Left ventricle myocardium inferior (tissue), 1 donor: ENCODE data around the gene FAM193A. TPM values are rescaled to one million over a fixed set of nuclear protein-coding genes. Genes with fewer than 3 reads are reported as not detected.

Source experiments
- DNase-seq: peaks from one replicate; pipeline ENCODE4 v3.0.0-alpha.2; 2020
- H3K27ac ChIP-seq: fragments of 200-600 bp; replicated peaks from 2 replicates; pipeline ENCODE4 v1.8.0; 2021
- H3K27me3 ChIP-seq: fragments of 200-600 bp; 2 replicates; pipeline ENCODE4 v1.8.0; 2021; ENCODE audit warnings: low read depth
- H3K36me3 ChIP-seq: fragments of 200-600 bp; 2 replicates; pipeline ENCODE4 v1.8.0; 2021
- H3K4me1 ChIP-seq: fragments of 200-600 bp; 2 replicates; pipeline ENCODE4 v1.8.0; 2021
- H3K4me3 ChIP-seq: fragments of 200-600 bp; 2 replicates; pipeline ENCODE4 v1.8.0; 2021; ENCODE audit warnings: mild to moderate bottlenecking, moderate library complexity
- H3K9me3 ChIP-seq: fragments of 200-600 bp; replicated peaks from 2 replicates; pipeline ENCODE4 v1.8.0; 2021
- intact Hi-C: fragments of 100-400 bp; cut with micrococcal nuclease; formaldehyde crosslinking; loops from one replicate; pipeline ENCODE4 v1.11.0; 2022
- total RNA-seq: library from RNA; stranded (reverse); fragmentation: NEBNext Ultra II Directional; extraction: Animal tissue kit (Norgen Biotek cat#: 25700); gene quantifications from one replicate; pipeline ENCODE4 v1.2.1, GENCODE V29; 2021
- TF ChIP-seq, protein P1 (sequence below): fragments of 200-600 bp; IDR thresholded peaks from 2 replicates; pipeline ENCODE4 v1.8.0; 2021; ENCODE audit warnings: antibody characterized with exemption, mild to moderate bottlenecking, borderline replicate concordance
- donor health status: DM: no; HTN: yes; CAD: no; lungs with severe emphysema.

FAM193A gene
- total RNA-seq, 1 donor from 2014 or later, result 16.0 TPM

DNA sequence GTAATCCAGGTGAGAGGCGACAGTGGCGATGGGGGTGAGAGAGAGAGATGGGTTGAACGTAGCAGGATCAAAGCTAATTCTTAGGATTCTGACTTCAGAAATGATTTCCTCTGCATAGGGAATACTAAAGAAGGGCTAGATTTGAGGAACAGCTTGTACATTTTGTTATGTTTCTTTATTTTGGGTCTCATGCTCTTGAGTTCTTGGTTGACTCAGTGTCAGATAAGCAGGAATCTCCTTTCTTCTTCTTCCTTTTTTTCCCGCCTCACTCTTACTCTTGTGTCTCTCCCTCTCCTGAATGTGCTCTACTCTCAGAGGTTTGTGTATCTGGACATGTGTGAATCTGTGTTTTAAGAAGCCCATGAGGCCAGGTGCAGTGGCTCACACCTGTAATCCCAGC, 36.4 kb downstream of the FAM193A start:
- peaks cover 48% of the 10 kb centered on the region for H3K4me1 ChIP-seq
- H3K4me3 ChIP-seq, result no peak overlapping the region
- DNase-seq, result no peak
- no peaks in the 10 kb centered on the region for H3K9me3 ChIP-seq
- no peaks in the 10 kb centered on the region for H3K36me3 ChIP-seq
- no peaks in the 10 kb centered on the region for H3K27me3 ChIP-seq
- H3K27ac ChIP-seq, result no peak overlapping the region
- intact Hi-C loops, result no loop called here
- TF ChIP-seq, protein P1, sequence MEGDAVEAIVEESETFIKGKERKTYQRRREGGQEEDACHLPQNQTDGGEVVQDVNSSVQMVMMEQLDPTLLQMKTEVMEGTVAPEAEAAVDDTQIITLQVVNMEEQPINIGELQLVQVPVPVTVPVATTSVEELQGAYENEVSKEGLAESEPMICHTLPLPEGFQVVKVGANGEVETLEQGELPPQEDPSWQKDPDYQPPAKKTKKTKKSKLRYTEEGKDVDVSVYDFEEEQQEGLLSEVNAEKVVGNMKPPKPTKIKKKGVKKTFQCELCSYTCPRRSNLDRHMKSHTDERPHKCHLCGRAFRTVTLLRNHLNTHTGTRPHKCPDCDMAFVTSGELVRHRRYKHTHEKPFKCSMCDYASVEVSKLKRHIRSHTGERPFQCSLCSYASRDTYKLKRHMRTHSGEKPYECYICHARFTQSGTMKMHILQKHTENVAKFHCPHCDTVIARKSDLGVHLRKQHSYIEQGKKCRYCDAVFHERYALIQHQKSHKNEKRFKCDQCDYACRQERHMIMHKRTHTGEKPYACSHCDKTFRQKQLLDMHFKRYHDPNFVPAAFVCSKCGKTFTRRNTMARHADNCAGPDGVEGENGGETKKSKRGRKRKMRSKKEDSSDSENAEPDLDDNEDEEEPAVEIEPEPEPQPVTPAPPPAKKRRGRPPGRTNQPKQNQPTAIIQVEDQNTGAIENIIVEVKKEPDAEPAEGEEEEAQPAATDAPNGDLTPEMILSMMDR, result no peak

DNA sequence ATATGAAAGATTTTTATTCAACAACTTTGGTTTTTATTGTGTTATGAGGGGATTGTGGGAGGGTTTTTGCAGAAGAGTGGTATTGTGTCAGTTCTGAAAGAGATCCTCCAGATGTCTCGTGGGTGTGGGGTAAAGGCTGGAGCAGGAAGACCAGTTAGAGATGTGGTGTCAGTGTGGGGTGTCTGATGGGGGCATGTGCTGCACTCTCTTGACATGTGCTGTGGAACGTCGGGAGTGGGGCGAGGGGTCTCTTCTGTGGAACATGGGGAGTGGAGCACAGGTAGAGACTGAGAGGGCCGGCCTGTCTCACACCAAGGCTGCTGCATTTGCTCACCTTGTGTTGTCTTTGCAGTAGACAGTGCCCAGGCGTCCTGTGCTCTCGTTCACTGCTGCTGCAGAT, 37.6 kb downstream of the FAM193A start:
- TF ChIP-seq, protein P1, result no peak
- no peak for DNase-seq
- no peaks in the 10 kb centered on the region for H3K9me3 ChIP-seq
- H3K27me3 ChIP-seq, result no peaks in the 10 kb centered on the region
- no peak overlapping the region for H3K4me3 ChIP-seq
- H3K4me1 ChIP-seq, result peaks cover 48% of the 10 kb centered on the region
- H3K36me3 ChIP-seq, result no peaks in the 10 kb centered on the region
- intact Hi-C loops, result no loop called here
- no peak overlapping the region for H3K27ac ChIP-seq

DNA sequence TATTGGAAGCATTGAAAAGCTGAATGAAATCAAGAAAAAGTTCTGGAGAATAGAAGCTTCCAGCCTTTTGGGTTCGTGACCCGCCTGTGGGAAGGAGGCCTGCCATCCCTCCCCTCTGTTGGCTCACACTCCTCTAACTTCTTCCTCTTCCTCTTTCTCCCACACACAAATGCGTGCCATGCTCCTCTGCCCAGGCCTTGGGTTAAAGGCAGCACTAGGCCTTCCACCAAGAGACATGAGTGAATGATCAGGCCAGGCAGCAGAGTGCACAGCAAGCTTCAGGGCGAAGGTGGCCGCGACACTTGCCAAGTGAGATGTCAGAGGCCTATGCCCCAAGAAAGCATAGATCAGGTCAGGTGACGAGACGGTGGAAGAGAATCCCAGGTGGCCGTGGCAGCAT, 38.4 kb downstream of the FAM193A start:
- intact Hi-C loops, result no loop called here
- no peaks in the 10 kb centered on the region for H3K36me3 ChIP-seq
- H3K4me3 ChIP-seq, result no peak overlapping the region
- H3K4me1 ChIP-seq, result peaks cover 48% of the 10 kb centered on the region
- DNase-seq, result no peak
- H3K9me3 ChIP-seq, result no peaks in the 10 kb centered on the region
- no peak overlapping the region for H3K27ac ChIP-seq
- H3K27me3 ChIP-seq, result no peaks in the 10 kb centered on the region
- TF ChIP-seq, protein P1, result no peak

DNA sequence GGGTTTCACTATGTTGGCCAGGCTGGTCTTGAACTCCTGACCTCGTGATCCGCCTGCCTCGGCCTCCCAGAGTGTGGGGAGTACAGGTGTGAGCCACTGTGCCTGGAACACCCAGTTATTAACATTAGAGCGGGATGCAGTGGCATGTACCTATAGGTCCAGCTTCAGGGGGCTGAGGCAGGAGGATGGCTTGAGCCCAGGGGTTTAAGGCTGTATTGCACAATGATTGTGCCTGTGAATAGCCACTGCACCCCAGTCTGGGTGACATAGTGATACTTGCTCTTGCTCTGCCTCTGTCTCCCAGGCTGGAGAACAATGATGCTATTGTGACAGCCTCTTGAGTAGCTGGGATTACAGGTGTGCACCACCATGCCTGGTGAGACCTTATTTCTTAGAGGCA, 39.8 kb downstream of the FAM193A start:
- peaks cover 35% of the 10 kb centered on the region for H3K4me1 ChIP-seq

DNA sequence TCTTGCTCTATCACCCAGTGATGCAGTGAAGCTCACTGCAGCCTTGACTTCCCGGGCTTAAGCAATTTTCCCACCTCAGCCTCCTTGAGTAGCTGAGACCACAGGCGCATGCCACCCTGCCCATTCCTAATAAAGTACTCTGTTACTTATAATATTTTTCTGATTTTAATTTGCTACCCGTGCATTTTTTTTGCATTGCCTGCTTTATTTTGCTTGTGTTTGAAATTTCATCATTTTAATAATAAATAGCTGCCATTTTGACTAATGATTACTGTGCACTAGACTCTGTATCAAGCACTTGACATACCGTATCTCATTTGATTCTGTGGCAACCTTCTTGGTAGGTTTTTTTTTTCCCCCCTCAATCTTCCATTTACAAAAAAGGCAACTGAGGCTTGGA, 41.7 kb downstream of the FAM193A start:
- intact Hi-C loops, result no loop called here
- Histone ChIP-seq H3K9me3 (no peaks in the 10 kb centered on the region), H3K4me3 (no peak overlapping the region), H3K36me3 (no peaks in the 10 kb centered on the region), H3K27me3 (no peaks in the 10 kb centered on the region), H3K4me1 (peaks cover 30% of the 10 kb centered on the region), H3K27ac (no peak overlapping the region)
- TF ChIP-seq, protein P1, result no peak
- no peak for DNase-seq

More for the DNA sequence above, 39.8 kb downstream of the FAM193A start:
- no peaks in the 10 kb centered on the region for H3K27me3 ChIP-seq
- no peak overlapping the region for H3K27ac ChIP-seq
- intact Hi-C loops, result no loop called here
- no peak overlapping the region for H3K4me3 ChIP-seq
- no peaks in the 10 kb centered on the region for H3K9me3 ChIP-seq
- no peak for DNase-seq
- H3K36me3 ChIP-seq, result no peaks in the 10 kb centered on the region
- TF ChIP-seq, protein P1, result no peak

DNA sequence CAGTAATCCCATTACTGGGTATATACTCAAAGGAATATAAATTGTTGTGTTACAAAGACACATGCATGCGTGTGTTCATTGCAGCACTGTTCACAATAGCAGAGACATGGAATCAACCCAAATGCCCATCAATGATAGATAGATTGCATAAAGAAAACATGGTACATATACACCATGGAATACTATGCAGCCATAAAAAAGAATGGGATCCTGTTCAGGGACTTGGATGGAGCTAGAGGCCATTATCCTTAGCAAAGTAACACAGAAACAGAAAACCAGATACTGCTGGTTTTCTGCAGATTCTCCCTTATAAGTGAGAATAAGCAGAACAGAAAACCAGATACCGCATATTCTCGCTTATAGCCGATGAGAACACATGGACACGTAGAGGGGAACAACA, 43.5 kb downstream of the FAM193A start:
- Histone ChIP-seq H3K9me3 (no peaks in the 10 kb centered on the region), H3K4me1 (peaks cover 25% of the 10 kb centered on the region), H3K27ac (no peak overlapping the region), H3K4me3 (no peak overlapping the region), H3K36me3 (no peaks in the 10 kb centered on the region), H3K27me3 (no peaks in the 10 kb centered on the region)
- intact Hi-C loops, result no loop called here
- TF ChIP-seq, protein P1, result no peak
- DNase-seq, result no peak
